ENCODE results near the gene MAB21L4.

The MAB21L4 gene

DNA sequence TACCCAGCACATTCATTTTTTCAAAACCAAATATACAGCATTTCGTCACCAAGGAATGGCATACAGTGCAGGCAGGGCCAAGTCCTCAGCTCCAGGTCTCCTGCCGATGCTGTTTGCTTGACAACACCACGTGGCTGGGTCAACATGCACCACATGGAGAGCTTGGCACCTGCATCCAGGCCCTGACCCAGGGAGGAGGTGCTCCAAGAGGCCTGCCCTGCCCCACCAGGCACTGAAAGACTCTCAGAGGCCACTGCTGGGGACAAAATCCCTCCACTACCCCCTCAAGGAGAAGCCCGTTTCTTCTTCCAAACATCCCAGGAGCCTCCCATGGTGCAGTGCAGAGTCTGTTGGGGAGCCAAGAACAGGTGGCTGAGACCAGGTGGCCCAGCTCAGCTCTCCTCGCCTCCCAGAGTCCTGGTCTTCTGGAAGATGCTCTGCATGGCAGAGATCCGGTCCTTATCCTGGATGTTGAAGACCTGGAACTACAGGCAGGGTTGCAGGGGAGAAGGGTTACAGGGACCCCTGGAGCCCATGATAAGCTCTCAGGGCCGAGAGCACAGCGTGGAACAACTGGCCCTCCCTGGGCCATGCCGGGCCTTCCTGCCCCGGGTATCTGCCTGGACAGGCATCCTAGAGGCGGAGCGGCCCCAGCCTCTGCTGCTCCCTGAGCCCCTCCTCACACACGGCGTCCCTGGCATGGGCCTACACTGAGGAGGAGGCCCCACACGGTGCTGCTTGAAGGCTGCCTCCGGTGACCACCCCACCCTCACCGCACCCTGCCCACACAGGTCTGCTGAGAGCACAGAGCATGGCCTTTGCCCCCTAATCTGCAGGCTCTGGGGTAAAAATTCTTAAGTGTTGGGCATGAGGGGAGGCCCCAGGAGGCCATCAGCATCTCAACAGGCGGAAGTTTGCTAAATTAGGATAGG, 9.0 kb downstream of the MAB21L4 start:
- H3K27me3 ChIP-seq (replicated peaks; ENCODE audit: control insufficient read depth, insufficient read depth, low read length), result no peaks in the 10 kb centered on the region
- no peak overlapping the region for H3K4me3 ChIP-seq (replicated peaks; ENCODE audit: low read depth, low read length)
- no peak for DNase-seq (ENCODE audit: extremely low read depth, insufficient read length)
- H3K36me3 ChIP-seq (ENCODE audit: control insufficient read depth, insufficient read depth, low read length), result no peaks in the 10 kb centered on the region
- no peak for TF ChIP-seq CTCF (IDR thresholded peaks at IDR 0.05; ENCODE audit: insufficient read depth, low read length, poor library complexity, severe bottlenecking)

DNA sequence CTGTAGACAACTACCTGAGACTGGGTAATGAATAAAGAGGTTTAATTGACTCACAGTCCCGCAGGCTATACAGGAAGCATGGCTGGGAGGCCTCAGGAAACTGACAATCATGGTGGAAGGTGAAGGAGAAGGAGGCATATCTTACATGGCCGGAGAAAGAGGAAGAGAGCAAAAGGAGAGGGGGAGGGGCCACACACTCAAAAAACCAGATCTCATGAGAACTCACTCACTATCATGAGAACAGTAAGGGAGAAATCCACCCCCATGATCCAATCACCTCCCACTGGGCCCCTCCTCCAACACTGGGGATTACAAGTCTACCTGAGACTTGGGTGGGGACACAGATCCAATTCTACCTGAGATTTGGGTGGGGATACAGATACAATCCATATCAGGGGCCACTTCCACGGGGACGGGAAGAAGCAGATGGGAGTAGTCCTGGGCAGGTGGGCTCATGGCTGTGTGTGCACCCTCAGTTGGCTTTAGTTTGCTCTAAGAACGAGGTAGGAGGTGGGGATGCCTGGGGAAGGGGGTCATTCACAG, 9.9 kb downstream of the MAB21L4 start:
- no peaks in the 10 kb centered on the region for H3K36me3 ChIP-seq (ENCODE audit: control insufficient read depth, insufficient read depth, low read length)
- no peak overlapping the region for H3K4me3 ChIP-seq (replicated peaks; ENCODE audit: low read depth, low read length)
- TF ChIP-seq CTCF (IDR thresholded peaks at IDR 0.05; ENCODE audit: insufficient read depth, low read length, poor library complexity, severe bottlenecking), result no peak
- no peaks in the 10 kb centered on the region for H3K27me3 ChIP-seq (replicated peaks; ENCODE audit: control insufficient read depth, insufficient read depth, low read length)
- no peak for DNase-seq (ENCODE audit: extremely low read depth, insufficient read length)

DNA sequence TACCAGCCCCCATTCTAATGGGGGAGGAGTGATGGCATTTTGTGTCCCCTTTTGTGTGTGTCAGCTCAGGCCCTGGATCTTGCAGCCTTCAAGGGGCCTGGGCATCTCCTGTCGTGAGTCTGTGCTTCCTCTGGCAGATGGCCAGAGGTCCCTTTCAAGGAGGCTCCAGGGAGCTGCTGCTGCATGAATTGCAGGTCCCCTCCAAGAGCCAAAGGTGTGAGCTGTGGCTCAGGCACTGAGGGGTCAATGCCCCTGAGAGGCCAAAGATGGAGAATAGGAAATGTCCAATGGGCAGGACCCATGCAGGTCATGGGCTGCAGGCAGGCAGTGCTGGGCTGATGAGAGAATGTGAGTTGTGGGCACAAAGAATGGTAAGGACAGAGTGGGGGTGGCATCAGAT, 10.4 kb downstream of the MAB21L4 start:
- TF ChIP-seq CTCF (IDR thresholded peaks at IDR 0.05; ENCODE audit: insufficient read depth, low read length, poor library complexity, severe bottlenecking), result no peak
- H3K36me3 ChIP-seq (ENCODE audit: control insufficient read depth, insufficient read depth, low read length), result no peaks in the 10 kb centered on the region

GRCh38 chr2:240884745-240885144, 11.2 kb downstream of the MAB21L4 start:
- Histone ChIP-seq H3K36me3 (ENCODE audit: control insufficient read depth, insufficient read depth, low read length) (no peaks in the 10 kb centered on the region), H3K27me3 (replicated peaks; ENCODE audit: control insufficient read depth, insufficient read depth, low read length) (no peaks in the 10 kb centered on the region), H3K4me3 (replicated peaks; ENCODE audit: low read depth, low read length) (no peak overlapping the region)
- TF ChIP-seq CTCF (IDR thresholded peaks at IDR 0.05; ENCODE audit: insufficient read depth, low read length, poor library complexity, severe bottlenecking), result no peak
- no peak for DNase-seq (ENCODE audit: extremely low read depth, insufficient read length)

More for the DNA sequence above, 10.4 kb downstream of the MAB21L4 start:
- Histone ChIP-seq H3K4me3 (replicated peaks; ENCODE audit: low read depth, low read length) (no peak overlapping the region), H3K27me3 (replicated peaks; ENCODE audit: control insufficient read depth, insufficient read depth, low read length) (no peaks in the 10 kb centered on the region)
- no peak for DNase-seq (ENCODE audit: extremely low read depth, insufficient read length)

DNA sequence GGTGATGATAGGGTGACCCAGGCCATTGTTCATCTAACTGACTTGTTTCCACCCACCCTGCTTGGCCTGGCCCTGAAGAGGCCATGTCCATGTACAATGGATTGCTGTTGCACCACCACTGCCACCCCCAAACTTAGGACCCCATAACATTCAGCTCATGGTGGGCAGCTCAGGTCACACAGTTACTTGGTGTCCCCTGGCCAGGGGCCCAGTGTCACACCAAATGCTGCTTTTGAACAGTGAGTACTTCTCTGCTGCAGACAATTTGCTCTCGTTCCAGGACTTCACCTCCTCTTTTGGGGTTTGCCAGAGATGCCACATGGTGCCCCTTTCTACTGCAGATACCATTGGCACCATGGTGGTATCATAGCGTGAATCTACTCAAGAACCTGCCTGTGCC, 11.7 kb downstream of the MAB21L4 start:
- H3K4me3 ChIP-seq (replicated peaks; ENCODE audit: low read depth, low read length), result no peak overlapping the region
- DNase-seq (ENCODE audit: extremely low read depth, insufficient read length), result no peak
- TF ChIP-seq CTCF (IDR thresholded peaks at IDR 0.05; ENCODE audit: insufficient read depth, low read length, poor library complexity, severe bottlenecking), result no peak
- H3K36me3 ChIP-seq (ENCODE audit: control insufficient read depth, insufficient read depth, low read length), result no peaks in the 10 kb centered on the region
- no peaks in the 10 kb centered on the region for H3K27me3 ChIP-seq (replicated peaks; ENCODE audit: control insufficient read depth, insufficient read depth, low read length)

All from GM06990 (cell line).